ENCODE measurements around the gene C1QTNF8.

DNA sequence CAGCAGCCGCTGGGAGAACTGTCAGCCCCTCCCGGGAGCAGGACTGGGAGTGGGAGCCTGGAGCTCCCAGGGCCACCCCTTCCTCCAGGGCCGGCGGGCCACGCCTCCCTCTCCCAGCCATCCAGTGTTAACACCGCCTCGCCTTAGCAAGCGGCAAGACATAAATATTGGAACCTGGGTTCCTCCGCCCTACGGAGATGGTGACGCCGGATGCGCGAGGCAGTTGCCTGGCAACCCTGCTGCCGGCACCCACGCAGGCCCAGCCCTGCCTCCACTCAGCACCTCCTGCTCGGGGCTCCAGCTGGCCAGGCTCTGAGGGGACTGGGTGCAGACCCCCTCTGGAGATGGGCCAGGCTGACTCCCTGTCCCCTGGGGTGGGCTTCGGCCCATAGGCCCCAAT, 29.4 kb upstream of the C1QTNF8 start:
- TF ChIP-seq, protein P1, sequence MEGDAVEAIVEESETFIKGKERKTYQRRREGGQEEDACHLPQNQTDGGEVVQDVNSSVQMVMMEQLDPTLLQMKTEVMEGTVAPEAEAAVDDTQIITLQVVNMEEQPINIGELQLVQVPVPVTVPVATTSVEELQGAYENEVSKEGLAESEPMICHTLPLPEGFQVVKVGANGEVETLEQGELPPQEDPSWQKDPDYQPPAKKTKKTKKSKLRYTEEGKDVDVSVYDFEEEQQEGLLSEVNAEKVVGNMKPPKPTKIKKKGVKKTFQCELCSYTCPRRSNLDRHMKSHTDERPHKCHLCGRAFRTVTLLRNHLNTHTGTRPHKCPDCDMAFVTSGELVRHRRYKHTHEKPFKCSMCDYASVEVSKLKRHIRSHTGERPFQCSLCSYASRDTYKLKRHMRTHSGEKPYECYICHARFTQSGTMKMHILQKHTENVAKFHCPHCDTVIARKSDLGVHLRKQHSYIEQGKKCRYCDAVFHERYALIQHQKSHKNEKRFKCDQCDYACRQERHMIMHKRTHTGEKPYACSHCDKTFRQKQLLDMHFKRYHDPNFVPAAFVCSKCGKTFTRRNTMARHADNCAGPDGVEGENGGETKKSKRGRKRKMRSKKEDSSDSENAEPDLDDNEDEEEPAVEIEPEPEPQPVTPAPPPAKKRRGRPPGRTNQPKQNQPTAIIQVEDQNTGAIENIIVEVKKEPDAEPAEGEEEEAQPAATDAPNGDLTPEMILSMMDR (IDR thresholded peaks at IDR 0.05) = no peak
- TF ChIP-seq, protein P2, sequence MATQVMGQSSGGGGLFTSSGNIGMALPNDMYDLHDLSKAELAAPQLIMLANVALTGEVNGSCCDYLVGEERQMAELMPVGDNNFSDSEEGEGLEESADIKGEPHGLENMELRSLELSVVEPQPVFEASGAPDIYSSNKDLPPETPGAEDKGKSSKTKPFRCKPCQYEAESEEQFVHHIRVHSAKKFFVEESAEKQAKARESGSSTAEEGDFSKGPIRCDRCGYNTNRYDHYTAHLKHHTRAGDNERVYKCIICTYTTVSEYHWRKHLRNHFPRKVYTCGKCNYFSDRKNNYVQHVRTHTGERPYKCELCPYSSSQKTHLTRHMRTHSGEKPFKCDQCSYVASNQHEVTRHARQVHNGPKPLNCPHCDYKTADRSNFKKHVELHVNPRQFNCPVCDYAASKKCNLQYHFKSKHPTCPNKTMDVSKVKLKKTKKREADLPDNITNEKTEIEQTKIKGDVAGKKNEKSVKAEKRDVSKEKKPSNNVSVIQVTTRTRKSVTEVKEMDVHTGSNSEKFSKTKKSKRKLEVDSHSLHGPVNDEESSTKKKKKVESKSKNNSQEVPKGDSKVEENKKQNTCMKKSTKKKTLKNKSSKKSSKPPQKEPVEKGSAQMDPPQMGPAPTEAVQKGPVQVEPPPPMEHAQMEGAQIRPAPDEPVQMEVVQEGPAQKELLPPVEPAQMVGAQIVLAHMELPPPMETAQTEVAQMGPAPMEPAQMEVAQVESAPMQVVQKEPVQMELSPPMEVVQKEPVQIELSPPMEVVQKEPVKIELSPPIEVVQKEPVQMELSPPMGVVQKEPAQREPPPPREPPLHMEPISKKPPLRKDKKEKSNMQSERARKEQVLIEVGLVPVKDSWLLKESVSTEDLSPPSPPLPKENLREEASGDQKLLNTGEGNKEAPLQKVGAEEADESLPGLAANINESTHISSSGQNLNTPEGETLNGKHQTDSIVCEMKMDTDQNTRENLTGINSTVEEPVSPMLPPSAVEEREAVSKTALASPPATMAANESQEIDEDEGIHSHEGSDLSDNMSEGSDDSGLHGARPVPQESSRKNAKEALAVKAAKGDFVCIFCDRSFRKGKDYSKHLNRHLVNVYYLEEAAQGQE (IDR thresholded peaks at IDR 0.05; ENCODE audit: insufficient read depth in 1 of 2, low read depth in 2 of 2, low read length in 1 of 2) = no peak
- TF ChIP-seq POLR2AphosphoS5 (IDR thresholded peaks at IDR 0.05; ENCODE audit: low read depth, low read length) = no peak
- no peak for TF ChIP-seq SIN3A (IDR thresholded peaks at IDR 0.05; ENCODE audit: borderline replicate concordance, insufficient read depth, low read depth, low read length)
